ENCODE data around the gene JAKMIP3.

The JAKMIP3 gene

GRCh38 chr10:132099389-132100090, 33.8 kb downstream of the JAKMIP3 start:
- no peak for DNase-seq (ENCODE audit: low read depth)

- no peak for DNase-seq (ENCODE audit: low read depth)
Measured at GRCh38 chr10:132100091-132100481, 34.3 kb downstream of the JAKMIP3 start.

GRCh38 chr10:132100556-132101349, 35.0 kb downstream of the JAKMIP3 start:
- DNase-seq (ENCODE audit: low read depth) = no peak

- no peak for DNase-seq (ENCODE audit: low read depth)
Measured at GRCh38 chr10:132101529-132101928, 35.8 kb downstream of the JAKMIP3 start.

GRCh38 chr10:132102071-132102716, 36.4 kb downstream of the JAKMIP3 start:
- DNase-seq (ENCODE audit: low read depth) = no peak

- DNase-seq (ENCODE audit: low read depth) = no peak
Measured at GRCh38 chr10:132102717-132103110, 37.0 kb downstream of the JAKMIP3 start.

- no peak for DNase-seq (ENCODE audit: low read depth)
Measured at GRCh38 chr10:132103116-132103910, 37.6 kb downstream of the JAKMIP3 start.

GRCh38 chr10:132104062-132104461, 38.3 kb downstream of the JAKMIP3 start:
- DNase-seq (ENCODE audit: low read depth) = no peak

GRCh38 chr10:132104471-132105301, 38.9 kb downstream of the JAKMIP3 start:
- DNase-seq (ENCODE audit: low read depth) = no peak

GRCh38 chr10:132105302-132105995, 39.7 kb downstream of the JAKMIP3 start:
- no peak for DNase-seq (ENCODE audit: low read depth)

GRCh38 chr10:132106431-132106830, 40.7 kb downstream of the JAKMIP3 start:
- DNase-seq (ENCODE audit: low read depth) = no peak

GRCh38 chr10:132107186-132107948, 41.6 kb downstream of the JAKMIP3 start:
- no peak for DNase-seq (ENCODE audit: low read depth)

GRCh38 chr10:132107949-132108877, 42.5 kb downstream of the JAKMIP3 start:
- DNase-seq (ENCODE audit: low read depth) = no peak

GRCh38 chr10:132109341-132110110, 43.8 kb downstream of the JAKMIP3 start:
- DNase-seq (ENCODE audit: low read depth) = no peak

GRCh38 chr10:132110111-132110521, 44.4 kb downstream of the JAKMIP3 start:
- DNase-seq (ENCODE audit: low read depth) = no peak

GRCh38 chr10:132110713-132111112, 45.0 kb downstream of the JAKMIP3 start:
- DNase-seq (ENCODE audit: low read depth) = no peak

GRCh38 chr10:132111121-132111731, 45.5 kb downstream of the JAKMIP3 start:
- no peak for DNase-seq (ENCODE audit: low read depth)
